HG03159 (cell line): ENCODE results near the gene ZNF337.
"Not testable (repeated sequence)": the region's sequence is repeated elsewhere in the genome, so short reads cannot be mapped to it uniquely, and the experiment has no call there.

ENCODE experiments used
- ATAC-seq: cut with Tn5 transposase; IDR thresholded peaks from one replicate; pipeline ENCODE4 v1.9.1; 2021; ENCODE audit warnings: mild to moderate bottlenecking, moderate library complexity; ENCODE audit not compliant: unreplicated experiment

ZNF337 gene

DNA sequence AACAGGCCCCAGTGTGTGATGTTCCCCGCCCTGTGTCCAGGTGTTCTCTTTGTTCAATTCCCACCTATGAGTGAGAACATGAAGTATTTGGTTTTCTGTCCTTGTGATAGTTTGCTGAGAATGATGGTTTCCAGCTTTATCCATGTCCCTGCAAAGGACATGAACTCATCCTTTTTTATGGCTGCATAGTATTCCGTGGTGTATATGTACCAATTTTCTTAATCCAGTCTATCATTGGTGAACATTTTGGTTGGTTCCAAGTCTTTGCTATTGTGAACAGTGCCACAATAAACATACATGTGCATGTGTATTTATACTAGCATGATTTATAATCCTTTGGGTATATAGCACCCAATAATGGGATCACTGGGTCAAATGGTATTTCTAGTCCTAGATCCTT lies 66.0 kb downstream of the ZNF337 start:
- not testable (repeated sequence) for ATAC-seq

DNA sequence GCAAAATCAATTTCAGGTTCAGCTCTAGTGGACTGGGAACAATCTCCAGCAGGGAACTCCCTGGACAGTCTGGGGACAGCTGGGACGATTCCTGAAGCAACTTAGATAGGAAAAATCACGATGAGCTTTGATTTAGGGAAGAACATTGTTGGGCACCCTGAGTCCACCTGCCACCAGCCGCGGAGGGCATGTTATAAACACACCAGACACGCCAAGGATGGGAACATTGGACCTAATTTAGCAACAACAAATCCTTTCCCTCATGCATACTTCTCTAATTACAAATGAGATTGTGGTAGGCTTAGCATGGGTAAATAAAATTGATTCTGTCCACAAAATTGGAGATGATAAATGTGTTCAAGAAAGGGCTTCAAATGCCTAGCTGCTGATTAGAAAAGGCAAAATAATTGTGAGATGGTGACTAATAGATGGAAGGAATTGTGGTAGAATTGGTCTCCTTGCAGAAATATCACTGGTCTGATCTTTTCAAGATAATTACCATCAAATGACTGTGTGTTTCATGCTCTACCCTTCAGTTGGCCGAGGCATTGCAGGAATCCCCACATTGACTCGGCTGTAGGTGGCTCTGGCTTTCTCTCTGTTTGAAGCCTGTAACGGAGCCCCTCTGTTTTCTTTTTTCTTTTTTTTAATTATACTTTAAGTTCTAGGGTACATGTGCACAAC lies 66.7 kb downstream of the ZNF337 start:
- no peak for ATAC-seq

DNA sequence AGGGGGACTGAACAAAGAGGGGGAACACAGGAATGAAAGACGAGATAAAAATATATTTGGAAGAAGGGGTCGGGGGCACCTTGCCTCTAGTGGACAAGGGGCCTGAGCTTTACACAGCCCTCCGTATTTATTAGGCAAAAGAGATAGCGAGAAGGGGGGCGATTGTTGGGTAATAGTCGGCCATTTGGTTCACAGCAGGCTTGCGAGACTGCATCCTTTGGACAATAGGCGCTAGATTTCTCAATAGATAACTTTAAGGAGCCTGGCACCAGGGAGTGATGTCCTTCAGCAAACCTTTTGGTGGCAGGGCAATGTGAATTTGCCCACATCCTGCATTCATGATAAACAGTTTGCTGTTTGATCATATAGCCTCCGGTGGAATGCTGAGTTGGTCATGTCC lies 69.9 kb downstream of the ZNF337 start:
- ATAC-seq = no peak

DNA sequence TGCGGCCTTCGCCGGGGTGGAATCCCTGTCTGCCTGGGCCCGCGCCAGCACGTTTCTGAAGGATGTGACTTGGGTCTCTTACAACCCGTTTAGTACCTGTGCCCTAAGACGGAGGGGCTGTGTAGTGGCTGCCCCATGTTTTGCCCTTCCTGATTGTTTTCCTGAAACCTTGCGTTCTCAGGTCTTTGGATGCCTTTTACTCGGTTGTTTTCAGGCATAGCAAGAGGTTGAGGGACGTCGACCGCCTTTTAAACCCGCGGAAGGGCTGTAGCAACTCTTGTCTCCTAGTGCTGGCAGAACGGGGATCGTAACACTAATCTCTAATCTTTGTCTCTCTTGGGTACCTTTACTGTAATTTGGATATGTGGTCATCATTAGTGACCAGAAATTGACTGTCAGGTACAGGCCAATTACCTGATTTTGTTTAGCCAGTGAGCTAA lies 72.1 kb downstream of the ZNF337 start:
- ATAC-seq = no peak
